Mucosa of stomach (tissue), 1 donor: ENCODE results near the gene TMCO2.

Source experiments
- H3K27me3 ChIP-seq: one replicate; pipeline ENCODE4 v1.7.0; 2013; ENCODE audit warnings: mild to moderate bottlenecking, low read length; ENCODE audit not compliant: control insufficient read depth, insufficient read depth
- H3K36me3 ChIP-seq: one replicate; pipeline ENCODE4 v1.7.0; 2013; ENCODE audit warnings: low read length; ENCODE audit not compliant: control insufficient read depth, insufficient read depth
- H3K4me1 ChIP-seq: one replicate; pipeline ENCODE4 v1.7.0; 2013; ENCODE audit warnings: mild to moderate bottlenecking, low read length; ENCODE audit not compliant: control insufficient read depth, insufficient read depth
- H3K4me3 ChIP-seq: one replicate; pipeline ENCODE4 v1.7.0; 2013; ENCODE audit warnings: low read length
- H3K9ac ChIP-seq: one replicate; pipeline ENCODE4 v1.7.0; 2013; ENCODE audit warnings: mild to moderate bottlenecking, low read length, moderate library complexity
- H3K9me3 ChIP-seq: one replicate; pipeline ENCODE4 v1.7.0; 2013; ENCODE audit warnings: mild to moderate bottlenecking, low read length, moderate library complexity; ENCODE audit not compliant: control insufficient read depth
- donor health status: Pancreatic carcinoma.

TMCO2 gene

GRCh38 chr1:40264354-40264781, 16.6 kb downstream of the TMCO2 start:
- H3K9ac ChIP-seq, result no peak overlapping the region
- H3K36me3 ChIP-seq, result no peaks in the 10 kb centered on the region
- H3K9me3 ChIP-seq, result no peaks in the 10 kb centered on the region
- no peaks in the 10 kb centered on the region for H3K4me1 ChIP-seq
- no peak overlapping the region for H3K4me3 ChIP-seq
- H3K27me3 ChIP-seq, result no peaks in the 10 kb centered on the region

- Histone ChIP-seq H3K4me1 (no peaks in the 10 kb centered on the region), H3K36me3 (no peaks in the 10 kb centered on the region), H3K27me3 (no peaks in the 10 kb centered on the region), H3K9ac (no peak overlapping the region), H3K4me3 (no peak overlapping the region), H3K9me3 (no peaks in the 10 kb centered on the region)
These were observed 17.6 kb downstream of the TMCO2 start for GRCh38 chr1:40265298-40265697.

- Histone ChIP-seq H3K27me3 (no peaks in the 10 kb centered on the region), H3K4me3 (no peak overlapping the region), H3K4me1 (no peaks in the 10 kb centered on the region), H3K36me3 (no peaks in the 10 kb centered on the region), H3K9ac (no peak overlapping the region), H3K9me3 (no peaks in the 10 kb centered on the region)
These were observed 18.2 kb downstream of the TMCO2 start for GRCh38 chr1:40265919-40266318.

- H3K36me3 ChIP-seq, result no peaks in the 10 kb centered on the region
- no peaks in the 10 kb centered on the region for H3K9me3 ChIP-seq
- H3K4me1 ChIP-seq, result no peaks in the 10 kb centered on the region
- no peak overlapping the region for H3K9ac ChIP-seq
- H3K27me3 ChIP-seq, result no peaks in the 10 kb centered on the region
- no peak overlapping the region for H3K4me3 ChIP-seq
These were observed 19.2 kb downstream of the TMCO2 start for GRCh38 chr1:40266786-40267535.

GRCh38 chr1:40267767-40268187, 20.0 kb downstream of the TMCO2 start:
- no peaks in the 10 kb centered on the region for H3K4me1 ChIP-seq
- no peaks in the 10 kb centered on the region for H3K9me3 ChIP-seq
- H3K4me3 ChIP-seq, result no peak overlapping the region
- H3K36me3 ChIP-seq, result no peaks in the 10 kb centered on the region
- no peak overlapping the region for H3K9ac ChIP-seq
- H3K27me3 ChIP-seq, result no peaks in the 10 kb centered on the region

- Histone ChIP-seq H3K9me3 (no peaks in the 10 kb centered on the region), H3K4me1 (no peaks in the 10 kb centered on the region), H3K27me3 (no peaks in the 10 kb centered on the region), H3K9ac (no peak overlapping the region), H3K4me3 (no peak overlapping the region), H3K36me3 (no peaks in the 10 kb centered on the region)
These were observed 20.5 kb downstream of the TMCO2 start for GRCh38 chr1:40268211-40268610.

- no peaks in the 10 kb centered on the region for H3K4me1 ChIP-seq
- H3K4me3 ChIP-seq, result no peak overlapping the region
- no peaks in the 10 kb centered on the region for H3K36me3 ChIP-seq
- no peaks in the 10 kb centered on the region for H3K9me3 ChIP-seq
- no peaks in the 10 kb centered on the region for H3K27me3 ChIP-seq
- no peak overlapping the region for H3K9ac ChIP-seq
These were observed 22.6 kb downstream of the TMCO2 start for GRCh38 chr1:40270152-40270834.

GRCh38 chr1:40272653-40273213, 25.0 kb downstream of the TMCO2 start:
- no peaks in the 10 kb centered on the region for H3K36me3 ChIP-seq
- no peaks in the 10 kb centered on the region for H3K27me3 ChIP-seq
- H3K4me3 ChIP-seq, result no peak overlapping the region
- H3K9me3 ChIP-seq, result no peaks in the 10 kb centered on the region
- H3K9ac ChIP-seq, result no peak overlapping the region
- no peaks in the 10 kb centered on the region for H3K4me1 ChIP-seq

GRCh38 chr1:40273547-40274166, 25.9 kb downstream of the TMCO2 start:
- Histone ChIP-seq H3K9me3 (no peaks in the 10 kb centered on the region), H3K27me3 (no peaks in the 10 kb centered on the region), H3K9ac (no peak overlapping the region), H3K4me3 (no peak overlapping the region), H3K36me3 (no peaks in the 10 kb centered on the region), H3K4me1 (no peaks in the 10 kb centered on the region)

GRCh38 chr1:40274331-40274730, 26.6 kb downstream of the TMCO2 start:
- Histone ChIP-seq H3K36me3 (no peaks in the 10 kb centered on the region), H3K27me3 (no peaks in the 10 kb centered on the region), H3K4me1 (no peaks in the 10 kb centered on the region), H3K9ac (no peak overlapping the region), H3K4me3 (no peak overlapping the region), H3K9me3 (no peaks in the 10 kb centered on the region)

GRCh38 chr1:40276122-40276521, 28.4 kb downstream of the TMCO2 start:
- no peaks in the 10 kb centered on the region for H3K4me1 ChIP-seq
- no peaks in the 10 kb centered on the region for H3K27me3 ChIP-seq
- H3K9me3 ChIP-seq, result no peaks in the 10 kb centered on the region
- no peak overlapping the region for H3K9ac ChIP-seq
- H3K4me3 ChIP-seq, result no peak overlapping the region
- H3K36me3 ChIP-seq, result no peaks in the 10 kb centered on the region

- Histone ChIP-seq H3K27me3 (no peaks in the 10 kb centered on the region), H3K36me3 (no peaks in the 10 kb centered on the region), H3K4me3 (no peak overlapping the region), H3K4me1 (no peaks in the 10 kb centered on the region), H3K9ac (no peak overlapping the region), H3K9me3 (no peaks in the 10 kb centered on the region)
These were observed 34.1 kb downstream of the TMCO2 start for GRCh38 chr1:40281853-40282252.
